ENCODE data around the gene GALNTL6.
A peak's percentile ranks its signal among the peaks of the same experiment; 100 is the strongest.
"Not testable (repeated sequence)": the region's sequence is repeated elsewhere in the genome, so short reads cannot be mapped to it uniquely, and the experiment has no call there.

GALNTL6 gene

DNA sequence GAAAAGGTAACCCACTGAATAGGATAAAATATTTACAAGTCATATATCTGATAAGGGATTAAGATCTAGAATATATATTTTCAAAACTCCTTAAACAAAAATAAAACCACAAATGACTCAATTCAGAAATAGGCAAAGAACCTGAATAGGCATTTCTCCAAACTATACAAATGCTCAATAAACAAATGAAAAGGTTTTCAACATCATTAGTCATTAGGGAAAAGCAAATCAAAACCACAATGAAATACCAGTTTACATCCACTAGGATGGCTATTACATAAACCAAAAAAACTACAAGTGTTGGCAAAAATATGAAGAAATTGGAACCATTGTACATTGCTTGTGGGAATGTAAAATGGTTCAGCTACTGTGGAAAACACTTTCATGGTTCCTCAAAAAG is 1188.4 kb downstream of the GALNTL6 start:
- DNase-seq: no peak

- no peak for DNase-seq
These were observed 1189.8 kb downstream of the GALNTL6 start for GRCh38 chr4:173002830-173003561.

- peak; percentile 50 for DNase-seq
These were observed 1192.9 kb downstream of the GALNTL6 start for GRCh38 chr4:173005912-173006633.

DNA sequence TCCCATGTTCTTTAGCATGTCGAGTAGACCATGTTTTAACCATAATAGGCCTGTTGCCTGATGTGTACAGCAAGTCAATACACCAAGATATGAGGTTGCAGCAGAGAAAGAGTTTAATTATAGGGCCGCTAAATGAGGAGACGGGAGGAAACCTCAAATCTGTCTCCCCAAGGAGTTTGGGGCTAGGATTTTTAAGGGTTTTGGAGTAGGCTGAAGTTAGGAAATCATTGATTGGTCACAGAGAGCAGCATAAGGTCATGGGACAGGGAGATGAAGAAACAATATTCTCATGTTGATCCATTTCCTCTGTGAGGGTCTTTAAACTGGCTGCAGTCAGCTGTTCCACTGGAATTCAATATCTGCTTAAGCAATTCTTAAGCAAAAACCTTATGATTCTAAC is 1195.2 kb downstream of the GALNTL6 start:
- no peak for DNase-seq

DNA sequence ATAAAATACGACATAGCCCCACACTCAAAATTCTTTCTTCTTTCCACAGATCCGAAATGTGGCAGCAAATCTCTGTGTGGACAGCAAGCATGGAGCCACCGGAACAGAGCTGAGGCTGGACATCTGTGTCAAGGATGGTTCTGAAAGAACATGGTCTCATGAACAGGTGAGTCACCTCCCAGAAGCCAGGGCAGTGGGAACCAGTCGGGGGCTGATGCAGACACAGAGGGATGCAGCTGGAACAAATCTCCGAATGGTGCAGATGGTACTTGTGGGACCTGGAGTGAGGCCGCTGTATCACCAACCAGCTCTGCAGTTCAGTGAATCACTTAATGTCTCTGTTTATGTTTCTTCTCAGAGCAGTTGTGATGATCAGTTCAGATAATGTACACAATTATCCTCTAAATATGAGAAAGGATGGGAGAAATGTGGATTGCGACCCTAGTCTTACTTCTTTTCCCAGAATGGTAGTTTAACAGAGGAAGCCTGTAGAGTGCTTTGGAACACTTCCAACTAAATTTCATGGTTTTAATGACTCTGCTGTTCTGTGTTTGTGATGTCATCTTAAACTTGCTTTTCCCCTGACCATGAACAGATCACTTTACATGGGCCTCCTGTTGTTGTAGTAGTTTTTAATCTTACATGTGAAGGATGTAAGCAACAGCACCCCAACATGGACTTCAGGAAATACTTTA is 1196.1 kb downstream of the GALNTL6 start:
- no peak for DNase-seq

GRCh38 chr4:173012608-173013007 is 1199.4 kb downstream of the GALNTL6 start:
- no peak for DNase-seq

GRCh38 chr4:173013232-173013930 is 1200.2 kb downstream of the GALNTL6 start:
- DNase-seq: no peak

DNA sequence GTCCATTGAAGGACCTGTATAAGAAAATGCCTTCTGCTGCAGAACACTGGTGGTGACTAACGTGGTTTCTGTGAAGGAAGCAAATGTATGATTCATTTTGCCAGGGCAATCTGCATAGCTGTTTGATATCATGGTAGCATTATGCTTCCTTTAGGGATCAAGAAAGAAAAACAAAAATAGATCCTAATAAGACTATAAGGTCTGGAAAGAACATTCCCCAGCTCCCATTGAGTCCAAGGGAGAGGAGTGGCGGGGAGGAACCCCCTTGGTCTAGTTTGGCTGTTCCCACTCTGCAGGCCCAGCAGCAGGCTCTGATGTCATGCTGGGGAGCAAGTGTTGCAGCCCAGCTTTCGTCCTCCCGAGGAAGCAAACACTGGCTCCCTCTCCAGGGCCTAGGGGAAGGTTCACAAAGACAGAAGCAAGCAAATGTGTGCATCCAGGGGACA is 1200.9 kb downstream of the GALNTL6 start:
- DNase-seq: no peak

DNA sequence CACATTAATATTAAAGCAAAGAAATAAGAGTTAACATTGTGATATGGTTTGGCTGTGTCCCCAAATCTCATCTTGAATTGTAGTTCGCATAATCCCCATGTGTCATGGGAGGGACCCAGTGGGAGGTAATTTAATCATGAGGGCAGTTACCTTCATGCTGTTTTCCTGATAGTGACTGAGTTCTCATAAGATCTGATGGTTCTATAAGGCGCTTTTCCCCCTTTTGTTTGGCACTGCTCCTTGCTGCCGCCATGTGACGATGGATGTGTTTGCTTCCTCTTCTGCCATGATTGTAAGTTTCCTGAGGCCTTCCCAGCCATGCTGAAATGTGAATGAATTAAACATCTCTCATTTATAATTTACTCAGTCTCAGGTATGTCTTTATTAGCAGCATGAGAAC is 1201.6 kb downstream of the GALNTL6 start:
- DNase-seq: no peak

- DNase-seq: no peak
These were observed 1204.6 kb downstream of the GALNTL6 start for GRCh38 chr4:173017802-173018201.

GRCh38 chr4:173018446-173018845 is 1205.2 kb downstream of the GALNTL6 start:
- no peak for DNase-seq

DNA sequence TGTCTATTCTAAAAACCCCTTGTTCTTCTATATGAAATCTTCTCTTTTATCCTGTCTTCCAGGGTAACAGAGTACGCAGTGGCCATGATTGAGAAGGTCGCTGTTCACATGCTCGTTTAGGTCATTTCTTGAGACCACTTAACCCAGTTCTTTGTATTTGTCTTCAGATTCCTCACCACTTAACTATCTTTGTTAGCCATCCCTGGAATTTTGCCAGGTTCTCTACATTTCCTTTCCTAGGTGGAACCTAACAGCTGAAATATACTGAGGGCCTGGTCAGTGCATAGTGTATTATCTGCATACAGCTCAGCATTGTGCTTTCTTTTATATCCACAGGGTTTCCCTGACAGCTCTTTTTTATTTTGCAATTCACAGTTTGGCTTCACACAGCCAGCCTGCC is 1206.5 kb downstream of the GALNTL6 start:
- DNase-seq: no peak

DNA sequence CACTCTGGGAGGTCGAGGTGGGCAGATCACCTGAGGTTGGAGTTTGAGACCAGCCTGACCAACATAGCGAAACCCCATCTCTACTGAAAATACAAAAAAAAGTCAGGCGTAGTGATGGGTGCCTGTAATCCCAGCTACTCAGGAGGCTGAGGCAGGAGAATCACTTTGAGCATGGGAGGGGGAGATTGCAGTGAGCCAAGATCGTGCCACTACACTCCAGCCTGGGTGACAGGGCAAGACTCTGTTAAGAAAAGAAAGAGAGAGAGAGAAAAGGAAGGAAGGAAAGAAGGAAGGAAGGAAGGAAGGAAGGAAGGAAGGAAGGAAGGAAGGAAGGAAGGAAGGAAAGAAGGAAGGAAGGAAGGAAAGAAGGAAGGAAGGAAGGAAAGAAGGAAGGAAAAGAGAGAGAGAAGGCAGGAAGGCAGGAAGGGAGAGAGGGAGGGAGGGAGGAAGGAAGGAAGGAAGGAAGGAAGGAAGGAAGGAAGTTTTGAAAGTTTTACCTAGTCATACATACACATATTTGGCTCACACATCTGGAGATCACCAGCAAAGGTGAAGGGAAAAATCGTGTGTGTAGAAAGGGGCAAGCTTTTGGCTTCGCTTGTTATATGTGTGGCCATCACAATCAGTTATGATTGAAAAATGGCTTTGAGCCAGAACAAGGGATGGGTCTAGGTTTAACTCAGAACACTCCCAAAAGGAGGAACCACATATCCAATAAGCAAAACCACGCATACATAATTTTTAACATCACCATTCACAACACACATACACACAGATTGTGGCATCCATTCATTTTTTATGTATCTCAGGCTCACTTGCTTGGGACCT is 1208.8 kb downstream of the GALNTL6 start:
- DNase-seq: not testable (repeated sequence)

DNA sequence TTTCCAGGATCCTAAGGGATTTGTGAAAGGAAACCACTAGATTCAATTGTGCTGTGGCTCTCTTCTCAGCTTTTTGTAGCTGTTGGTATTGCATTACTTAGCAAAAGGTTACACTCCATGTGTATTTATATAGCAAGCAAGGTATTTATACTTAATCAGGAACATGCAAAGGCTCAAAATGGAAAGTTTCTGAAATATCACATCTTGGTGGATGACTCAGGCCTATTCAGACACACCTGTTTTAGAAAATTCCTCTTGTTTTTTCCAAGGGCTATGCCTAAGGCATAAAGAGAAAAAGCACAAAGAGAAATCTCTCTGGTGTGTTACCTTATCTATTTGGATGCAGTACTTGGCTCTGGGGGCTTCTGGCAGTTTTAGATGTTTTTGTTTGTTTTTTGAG is 1211.0 kb downstream of the GALNTL6 start:
- no peak for DNase-seq

GRCh38 chr4:173025131-173025530 is 1211.9 kb downstream of the GALNTL6 start:
- no peak for DNase-seq

GRCh38 chr4:173037242-173037641 is 1224.0 kb downstream of the GALNTL6 start:
- no peak for DNase-seq

DNA sequence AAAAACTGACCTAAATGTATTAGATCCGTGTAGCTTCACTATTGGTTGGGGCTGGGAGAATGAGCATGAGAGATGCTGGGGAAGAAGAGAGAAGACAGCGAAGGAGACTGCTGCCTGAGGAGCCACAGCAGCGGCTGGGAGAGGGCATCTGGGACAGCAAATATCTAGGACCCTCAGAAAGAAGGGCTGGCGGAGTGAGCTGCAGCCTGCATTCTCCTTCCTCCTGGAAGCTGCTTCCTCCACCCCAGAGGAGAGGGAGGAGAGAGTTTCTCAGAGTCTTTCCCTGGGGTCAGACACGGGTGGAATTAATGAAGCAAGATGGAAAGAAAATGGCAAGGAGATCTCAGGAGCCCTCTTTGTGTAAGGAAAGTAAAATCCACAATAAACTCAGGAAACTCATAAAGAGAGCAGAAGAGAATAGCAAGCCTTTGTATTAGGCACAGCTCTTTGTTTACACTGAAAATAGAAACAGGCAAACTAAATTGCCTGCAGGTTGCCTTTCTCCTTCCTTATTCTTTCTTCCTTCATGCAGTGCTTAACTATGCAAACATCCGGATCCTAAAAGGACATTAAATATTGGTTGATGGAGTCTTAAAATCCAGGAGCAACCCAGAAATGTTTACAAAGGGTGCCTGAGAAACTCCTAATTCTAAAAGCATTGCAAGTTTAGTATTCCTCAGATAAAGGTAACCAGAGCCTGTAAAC is 1225.1 kb downstream of the GALNTL6 start:
- no peak for DNase-seq

DNA sequence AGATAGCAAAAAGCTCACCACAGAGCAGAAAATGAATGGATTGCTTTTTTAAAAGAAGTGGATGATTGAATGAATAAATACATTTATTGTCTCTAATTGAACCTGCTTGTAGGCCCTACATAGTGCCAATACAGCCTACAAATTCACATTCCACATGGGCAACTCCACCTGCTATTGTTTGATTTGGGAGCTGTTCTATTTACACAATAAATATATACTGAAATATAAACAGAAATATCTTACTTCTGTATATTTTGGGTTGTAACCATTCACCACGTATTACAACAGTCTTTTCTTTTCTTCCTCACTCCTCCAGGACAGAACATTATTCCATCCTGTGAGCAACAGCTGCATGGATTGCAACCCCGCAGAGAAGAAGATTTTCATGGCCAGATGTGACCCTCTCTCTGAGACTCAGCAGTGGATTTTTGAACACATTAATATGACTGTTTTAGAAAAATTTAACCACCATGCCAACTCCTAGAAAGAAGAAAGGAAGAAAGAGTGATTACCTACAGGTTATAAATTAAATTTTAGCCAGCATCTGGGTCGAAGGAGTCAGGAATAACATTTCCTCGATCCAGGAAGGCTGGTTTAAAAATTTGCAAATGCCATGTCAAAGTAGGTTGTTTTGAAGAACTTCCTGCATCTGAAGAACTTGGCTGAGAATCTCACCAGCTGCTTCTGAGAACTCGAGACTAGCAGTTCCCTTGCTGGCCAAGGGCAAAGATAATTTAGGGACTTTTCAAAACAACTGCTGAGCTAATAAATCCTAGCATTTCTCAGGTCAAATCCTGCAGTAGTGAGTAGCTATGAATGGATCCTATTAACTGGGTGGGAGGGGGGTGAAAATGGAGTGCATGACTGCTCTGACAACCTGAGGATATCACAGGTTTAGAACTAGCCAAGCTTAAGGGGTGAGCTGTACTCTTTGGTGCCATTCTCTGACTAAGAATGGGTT is 1226.7 kb downstream of the GALNTL6 start:
- DNase-seq: no peak

DNA sequence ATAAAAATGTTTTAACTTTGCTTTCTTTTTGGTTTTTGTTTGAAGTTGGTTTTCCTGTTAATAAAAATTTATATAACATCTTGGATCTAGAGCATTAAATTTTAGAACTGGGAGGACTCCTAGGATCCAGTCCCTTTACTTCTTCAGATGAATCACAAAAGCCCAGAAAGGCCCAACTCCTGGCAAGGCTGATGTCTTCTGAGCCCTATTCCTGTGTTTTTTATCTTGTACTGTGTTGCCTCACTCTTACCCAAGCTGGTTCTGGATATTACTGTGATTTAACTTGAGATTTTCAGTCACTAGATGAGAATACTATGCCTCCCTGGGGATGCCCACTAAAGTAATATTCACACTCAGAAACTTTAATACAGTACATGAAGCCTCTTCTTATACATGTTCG is 1228.3 kb downstream of the GALNTL6 start:
- no peak for DNase-seq

DNA sequence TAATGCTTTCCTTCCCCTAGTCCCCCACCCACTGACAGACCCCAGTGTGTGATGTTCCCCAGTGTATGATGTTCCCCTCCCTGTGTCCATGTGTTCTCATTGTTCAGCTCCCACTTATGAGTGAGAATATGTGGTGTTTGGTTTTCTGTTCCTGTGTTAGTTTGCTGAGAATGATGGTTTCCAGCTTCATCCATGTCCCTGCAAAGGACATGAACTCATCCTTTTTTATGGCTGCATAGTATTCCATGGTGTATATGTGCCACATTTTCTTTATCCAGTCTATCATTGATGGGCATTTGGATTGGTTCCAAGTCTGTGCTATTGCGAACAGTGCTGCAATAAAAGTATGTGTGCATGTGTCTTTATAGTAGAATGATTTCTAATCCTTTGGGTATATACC is 1228.9 kb downstream of the GALNTL6 start:
- DNase-seq: not testable (repeated sequence)

All from NCI-H187 treated with DMSO at 0.1 percent for 48 hours (cell line).